Endothelial cell (in vitro differentiated cells): Measurements from ENCODE around the gene MYO1D. TPM values are rescaled to one million over a fixed set of nuclear protein-coding genes. Genes with fewer than 3 reads are reported as not detected.
"Not testable (repeated sequence)": the region's sequence is repeated elsewhere in the genome, so short reads cannot be mapped to it uniquely, and the experiment has no call there.

Source experiments
- DNase-seq: peaks from one replicate; pipeline ENCODE4 v3.0.0; 2021; ENCODE audit warnings: low spot score
- H3K27ac Mint-ChIP-seq: one replicate; pipeline ENCODE4 v1.8.0; 2021; ENCODE audit warnings: mixed read lengths, inconsistent platforms; ENCODE audit not compliant: unreplicated experiment
- H3K27me3 Mint-ChIP-seq: one replicate; pipeline ENCODE4 v1.8.0; 2021; ENCODE audit warnings: mild to moderate bottlenecking, moderate library complexity, mixed read lengths, inconsistent platforms; ENCODE audit not compliant: unreplicated experiment
- H3K36me3 Mint-ChIP-seq: one replicate; pipeline ENCODE4 v1.8.0; 2021; ENCODE audit warnings: mild to moderate bottlenecking, low read depth, mixed read lengths, inconsistent platforms; ENCODE audit not compliant: unreplicated experiment
- H3K4me1 Mint-ChIP-seq: one replicate; pipeline ENCODE4 v1.8.0; 2021; ENCODE audit warnings: mild to moderate bottlenecking, mixed read lengths, inconsistent platforms; ENCODE audit not compliant: unreplicated experiment
- H3K4me3 Mint-ChIP-seq: one replicate; pipeline ENCODE4 v1.8.0; 2021; ENCODE audit warnings: mild to moderate bottlenecking, mixed read lengths, inconsistent platforms; ENCODE audit not compliant: unreplicated experiment
- H3K9me3 Mint-ChIP-seq: one replicate; pipeline ENCODE4 v1.8.0; 2021; ENCODE audit warnings: mixed read lengths, inconsistent platforms; ENCODE audit not compliant: unreplicated experiment
- long read RNA-seq: library from polyadenylated mRNA; unstranded; transcript quantifications from one replicate; pipeline ENCODE4 v2.0.0, GENCODE V29; 2020; ENCODE audit not compliant: unreplicated experiment
- total RNA-seq: library from RNA; stranded (reverse); fragmentation: NEBNext Ultra II Directional; extraction: Animal tissue kit (Norgen Biotek cat#: 25700); gene quantifications from one replicate; pipeline ENCODE4 v1.2.1, GENCODE V29; 2021; ENCODE audit not compliant: unreplicated experiment
- TF ChIP-seq, protein P1 (sequence below): fragments of 200-600 bp; sonication (generic); IDR thresholded peaks from one replicate; pipeline ENCODE4 v1.5.0; 2021; ENCODE audit warnings: antibody characterized with exemption; ENCODE audit not compliant: unreplicated experiment

MYO1D gene
- total RNA-seq = 26.4 TPM
- long read RNA-seq, partial matches to known transcripts = 0 of 2 reads
- long read RNA-seq, other reads (novel, unspliced or antisense) = 2 of 2 reads

DNA sequence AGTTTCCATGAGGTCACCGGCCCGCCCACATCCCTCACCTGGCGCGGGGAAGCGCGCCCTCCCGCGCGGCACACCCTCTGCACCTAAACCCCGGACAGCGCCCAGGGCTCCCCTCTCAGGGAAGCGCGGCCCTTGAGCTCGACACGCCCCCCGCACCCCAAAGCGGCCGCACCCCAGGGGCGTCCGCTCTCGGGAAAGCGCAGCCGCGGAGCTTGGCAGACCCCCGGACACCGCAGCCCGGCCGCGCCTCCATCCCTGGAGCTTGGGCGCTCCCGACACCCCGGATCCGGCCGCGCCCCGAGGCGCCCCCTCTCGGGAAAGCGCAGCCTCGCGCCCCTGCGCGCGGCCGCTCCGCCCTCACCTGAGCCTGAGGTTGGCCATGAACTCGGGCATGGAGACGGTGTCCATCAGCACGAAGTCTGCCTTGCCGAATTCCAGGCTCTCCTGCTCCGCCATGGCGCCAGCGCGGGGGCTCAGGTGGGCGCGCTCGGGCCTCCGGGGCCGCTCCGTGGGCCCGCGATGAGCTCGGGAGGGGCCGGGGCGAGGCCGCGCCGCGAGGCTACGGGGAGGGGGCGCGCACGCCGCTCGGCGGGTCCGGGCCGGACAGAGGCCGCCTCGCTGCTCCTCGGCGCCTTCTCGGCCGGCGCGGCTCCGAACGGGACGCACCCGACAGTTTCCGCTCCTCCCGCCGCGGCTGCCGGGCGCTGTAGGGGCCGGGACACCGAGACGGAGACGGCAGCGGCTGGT is at the start of gene MYO1D:
Gene MYO1D (minus strand): TSS at position 708 of the 747 bp plus-strand sequence. CDS start 252 bp downstream, at position 456.
- DNase-seq = no peak
- TF ChIP-seq, protein P1, sequence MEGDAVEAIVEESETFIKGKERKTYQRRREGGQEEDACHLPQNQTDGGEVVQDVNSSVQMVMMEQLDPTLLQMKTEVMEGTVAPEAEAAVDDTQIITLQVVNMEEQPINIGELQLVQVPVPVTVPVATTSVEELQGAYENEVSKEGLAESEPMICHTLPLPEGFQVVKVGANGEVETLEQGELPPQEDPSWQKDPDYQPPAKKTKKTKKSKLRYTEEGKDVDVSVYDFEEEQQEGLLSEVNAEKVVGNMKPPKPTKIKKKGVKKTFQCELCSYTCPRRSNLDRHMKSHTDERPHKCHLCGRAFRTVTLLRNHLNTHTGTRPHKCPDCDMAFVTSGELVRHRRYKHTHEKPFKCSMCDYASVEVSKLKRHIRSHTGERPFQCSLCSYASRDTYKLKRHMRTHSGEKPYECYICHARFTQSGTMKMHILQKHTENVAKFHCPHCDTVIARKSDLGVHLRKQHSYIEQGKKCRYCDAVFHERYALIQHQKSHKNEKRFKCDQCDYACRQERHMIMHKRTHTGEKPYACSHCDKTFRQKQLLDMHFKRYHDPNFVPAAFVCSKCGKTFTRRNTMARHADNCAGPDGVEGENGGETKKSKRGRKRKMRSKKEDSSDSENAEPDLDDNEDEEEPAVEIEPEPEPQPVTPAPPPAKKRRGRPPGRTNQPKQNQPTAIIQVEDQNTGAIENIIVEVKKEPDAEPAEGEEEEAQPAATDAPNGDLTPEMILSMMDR = peak; percentile 50
- Mint-ChIP-seq H3K4me3 (peak within 1 kb of the TSS; percentile 98), H3K4me1 (peaks cover 7% of the 10 kb centered on the region), H3K9me3 (no peaks in the 10 kb centered on the region), H3K36me3 (peaks cover 3% of the 10 kb centered on the region), H3K27me3 (peaks cover 8% of the 10 kb centered on the region), H3K27ac (peak within 1 kb of the TSS; percentile 90)

DNA sequence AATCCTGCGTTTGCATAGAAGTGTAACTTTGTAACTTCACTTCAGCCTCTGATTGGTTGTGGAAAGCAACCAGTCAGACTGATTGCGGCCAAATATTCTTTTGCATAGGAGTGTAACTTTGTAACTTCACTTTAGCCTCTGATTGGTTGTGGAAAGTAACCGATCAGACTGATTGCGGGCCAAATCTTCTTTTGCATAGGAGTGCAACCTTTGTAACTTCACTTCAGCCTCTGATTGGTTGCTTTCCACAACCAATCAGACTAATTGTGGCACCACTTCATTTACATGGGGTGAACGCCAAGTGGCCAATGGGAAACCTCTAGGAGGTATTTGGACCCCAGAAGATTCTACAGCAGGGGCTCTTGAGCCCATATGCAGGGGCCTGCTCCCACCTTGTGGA is 49.3 kb upstream of the MYO1D start:
- H3K27ac Mint-ChIP-seq = no peak overlapping the region
- TF ChIP-seq, protein P1 = no peak
- H3K4me3 Mint-ChIP-seq = no peak overlapping the region
- H3K27me3 Mint-ChIP-seq = peaks cover 2% of the 10 kb centered on the region
- no peak for DNase-seq
- H3K9me3 Mint-ChIP-seq = no peaks in the 10 kb centered on the region
- no peaks in the 10 kb centered on the region for H3K36me3 Mint-ChIP-seq
- no peaks in the 10 kb centered on the region for H3K4me1 Mint-ChIP-seq

DNA sequence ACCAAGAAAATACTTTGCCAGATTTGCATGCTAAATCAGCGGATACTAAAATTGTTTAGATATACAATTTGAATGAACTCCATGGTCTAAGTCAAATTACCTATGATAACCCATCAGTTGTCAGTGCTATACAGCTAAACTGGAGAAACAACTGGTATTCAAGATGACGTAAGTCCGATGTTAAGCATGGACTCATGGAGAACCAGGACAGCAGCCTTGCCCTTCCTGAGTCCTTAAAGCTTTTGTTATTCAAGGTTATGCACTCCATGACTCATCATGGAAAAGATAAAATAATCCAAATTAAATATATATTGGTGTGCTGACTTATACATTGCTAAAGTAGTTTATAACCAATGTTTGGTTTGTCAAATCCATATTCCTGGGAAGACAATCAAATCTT is 47.0 kb upstream of the MYO1D start:
- H3K4me1 Mint-ChIP-seq = not testable (repeated sequence)

DNA sequence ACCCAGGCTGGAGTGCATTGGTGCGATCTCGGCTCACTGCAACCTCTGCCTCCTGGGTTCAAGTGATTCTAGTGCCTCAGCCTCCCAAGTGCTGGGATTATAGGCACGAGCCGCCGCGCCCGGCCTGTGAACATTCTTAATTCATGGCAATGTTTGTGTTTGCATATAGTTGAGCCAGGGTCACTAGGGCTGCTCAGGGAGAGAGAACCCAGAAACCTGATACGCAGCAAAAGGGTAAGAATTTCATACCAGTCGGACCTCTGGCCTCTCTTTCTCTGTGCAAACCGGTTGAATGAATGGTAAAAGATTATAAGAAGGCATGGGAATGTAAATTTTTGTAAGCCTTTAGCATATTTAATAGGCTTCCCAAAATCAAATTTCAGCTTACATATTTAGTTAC is 44.1 kb upstream of the MYO1D start:
- H3K27ac Mint-ChIP-seq = no peak overlapping the region
- H3K9me3 Mint-ChIP-seq = no peaks in the 10 kb centered on the region
- no peaks in the 10 kb centered on the region for H3K36me3 Mint-ChIP-seq
- no peaks in the 10 kb centered on the region for H3K4me1 Mint-ChIP-seq
- H3K27me3 Mint-ChIP-seq = no peaks in the 10 kb centered on the region
- TF ChIP-seq, protein P1 = no peak
- no peak for DNase-seq
- H3K4me3 Mint-ChIP-seq = no peak overlapping the region

More for the DNA sequence above, 47.0 kb upstream of the MYO1D start:
- DNase-seq, H3K4me3 Mint-ChIP-seq, H3K36me3 Mint-ChIP-seq, H3K27me3 Mint-ChIP-seq, H3K9me3 Mint-ChIP-seq, H3K27ac Mint-ChIP-seq: not testable (repeated sequence)

DNA sequence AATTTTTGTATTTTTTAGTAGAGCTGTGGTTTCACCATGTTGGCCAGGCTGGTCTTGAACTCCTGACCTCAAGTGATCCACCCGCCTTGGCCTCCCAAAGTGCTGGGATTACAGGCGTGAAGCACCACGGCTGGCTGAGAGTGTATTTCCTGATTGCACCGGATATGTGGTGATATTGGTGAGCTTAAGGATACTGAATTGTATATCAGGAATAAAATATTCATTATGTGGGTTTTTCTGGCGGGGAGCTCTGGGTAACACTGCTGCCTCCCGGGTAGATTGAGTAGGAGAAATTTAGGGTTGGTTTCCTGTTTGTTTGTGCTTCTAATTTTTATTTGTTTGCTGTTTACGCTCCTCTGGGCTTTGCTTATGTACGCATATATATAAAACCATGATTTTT is 43.4 kb upstream of the MYO1D start:
- H3K27me3 Mint-ChIP-seq = peaks cover 2% of the 10 kb centered on the region
- no peak overlapping the region for H3K27ac Mint-ChIP-seq
- H3K4me1 Mint-ChIP-seq = no peaks in the 10 kb centered on the region
- no peaks in the 10 kb centered on the region for H3K9me3 Mint-ChIP-seq
- no peak for DNase-seq
- no peaks in the 10 kb centered on the region for H3K36me3 Mint-ChIP-seq
- TF ChIP-seq, protein P1 = no peak
- no peak overlapping the region for H3K4me3 Mint-ChIP-seq

DNA sequence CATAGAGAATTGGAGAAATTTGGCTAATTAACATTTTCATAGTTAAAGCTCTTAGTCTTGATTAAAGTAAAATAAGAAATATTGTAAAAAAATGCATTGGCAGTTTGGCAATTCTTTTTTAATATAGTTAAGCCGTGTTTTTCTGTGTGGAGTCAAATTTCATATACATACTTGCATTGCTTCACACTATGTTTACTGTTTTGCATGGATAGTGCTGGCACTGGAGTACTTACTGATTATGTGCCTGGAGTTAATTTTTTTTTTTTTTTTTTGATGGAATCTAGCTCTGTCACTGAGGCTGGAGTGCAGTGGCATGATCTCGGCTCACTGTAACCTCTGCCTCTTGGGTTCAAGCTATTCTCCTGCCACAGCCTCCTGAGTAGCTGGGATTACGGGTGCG is 43.0 kb upstream of the MYO1D start:
- DNase-seq, H3K4me1 Mint-ChIP-seq, H3K4me3 Mint-ChIP-seq, H3K9me3 Mint-ChIP-seq, H3K27ac Mint-ChIP-seq, H3K27me3 Mint-ChIP-seq, H3K36me3 Mint-ChIP-seq: not testable (repeated sequence)
